DOHH2 (cell line): Measurements from ENCODE around the gene KIAA1549.

ENCODE experiments used
- CTCF ChIP-seq: fragments of 200-600 bp; sonication (generic); IDR thresholded peaks from one replicate; pipeline ENCODE4 v1.5.1; 2014; ENCODE audit warnings: antibody characterized with exemption, mild to moderate bottlenecking, low read depth, low read length; ENCODE audit not compliant: poor library complexity, severe bottlenecking
- EZH2phosphoT487 ChIP-seq: fragments of 200-600 bp; sonication (generic); IDR thresholded peaks from 2 replicates; pipeline ENCODE4 v1.6.1; 2017; ENCODE audit warnings: borderline replicate concordance, mild to moderate bottlenecking, antibody characterized with exemption, low read length, moderate library complexity, mixed read lengths

- TF ChIP-seq CTCF, result no peak
- no peak for TF ChIP-seq EZH2phosphoT487
These were observed 1.1 kb downstream of the KIAA1549 start for GRCh38 chr7:138979988-138980562.
